ENCODE data around the gene LELP1. TPM values are rescaled to one million over a fixed set of nuclear protein-coding genes. Genes with fewer than 3 reads are reported as not detected.

The LELP1 gene
- total and polyA plus RNA-seq, 2 donors (not counting 3 experiments of a cell fraction or from before 2014, with no cell fraction given), result not detected

GRCh38 chr1:153190373-153190772 lies 12.9 kb upstream of the LELP1 start:
- FAIRE-seq, result no peak
- H2AFZ ChIP-seq (ENCODE audit: low read depth, low read length), result no peak overlapping the region
- H3K4me1 ChIP-seq (ENCODE audit: control insufficient read depth, extremely low read depth, insufficient read depth, low read length), result no peaks in the 10 kb centered on the region
- intact Hi-C loops (cut with micrococcal nuclease) (no loop called here), dilution Hi-C loops (cut with MboI; ENCODE audit: extremely low pct_ligation_motif_present, low sequenced_read_pairs) (no loop called here)
- no peak overlapping the region for H3K4me3 ChIP-seq (replicated peaks in 1 of 3; ENCODE audit: insufficient read depth in 1 of 3, low read depth in 1 of 3, low read length in 3 of 3)
- no peaks in the 10 kb centered on the region for H3K36me3 ChIP-seq (ENCODE audit: control insufficient read depth in 2 of 2, extremely low read depth in 1 of 2, insufficient read depth in 2 of 2, low read length in 2 of 2)
- no TSS peak for BruUV-seq (replicated peaks)
- H3K79me2 ChIP-seq (ENCODE audit: control insufficient read depth, insufficient read depth, low read length), result no peaks in the 10 kb centered on the region
- no peak overlapping the region for H3K27ac ChIP-seq (ENCODE audit: insufficient read depth, low read depth, low read length)
- no peaks in the 10 kb centered on the region for H4K20me1 ChIP-seq (replicated peaks; ENCODE audit: control insufficient read depth, extremely low read depth, insufficient read depth, low read length)
- no peak overlapping the region for H3K4me2 ChIP-seq (ENCODE audit: insufficient read depth, low read length)
- no peak for DNase-seq (ENCODE audit: low read depth, low spot score)
- H3K9ac ChIP-seq (replicated peaks; ENCODE audit: extremely low read depth, insufficient read depth, low read length), result no peak overlapping the region
- H3K9me1 ChIP-seq (replicated peaks; ENCODE audit: control insufficient read depth, extremely low read depth, insufficient read depth, low read length), result no peaks in the 10 kb centered on the region
- H3K27me3 ChIP-seq (ENCODE audit: control insufficient read depth in 2 of 2, insufficient read depth in 2 of 2, low read length in 2 of 2), result no peaks in the 10 kb centered on the region
- CTCF ChIA-PET, result interaction anchor here (1.0 kb wide), 1 partner anchor 321 kb away, joined by 4 read pairs; no protein-coding TSS in a partner anchor
- no peaks in the 10 kb centered on the region for H3K9me3 ChIP-seq (replicated peaks; ENCODE audit: control insufficient read depth, insufficient read depth, low read length)
- POLR2A ChIA-PET, result no interaction called here
- TF ChIP-seq JUN (IDR thresholded peaks at IDR 0.05; ENCODE audit: borderline replicate concordance, insufficient read depth, insufficient read length, low read depth) (no peak), POLR2A (IDR thresholded peaks at IDR 0.05; ENCODE audit: low read depth, low read length) (no peak), FOS (IDR thresholded peaks at IDR 0.05; ENCODE audit: borderline replicate concordance, insufficient read depth, low read length) (no peak), MYC (IDR thresholded peaks at IDR 0.05; ENCODE audit: low read depth, low read length) (no peak), POLR2AphosphoS5 (IDR thresholded peaks at IDR 0.05; ENCODE audit: insufficient read depth, low read depth, low read length) (no peak), MAX (IDR thresholded peaks at IDR 0.05; ENCODE audit: insufficient read depth, insufficient read length) (no peak), GATA2 (IDR thresholded peaks at IDR 0.05; ENCODE audit: insufficient read depth, insufficient read length, low read depth, low read length) (no peak), CTCF (IDR thresholded peaks at IDR 0.05; ENCODE audit: extremely low read depth in 1 of 2, insufficient read depth in 1 of 2, low read depth in 1 of 2, low read length in 2 of 2) (no peak), EZH2 (IDR thresholded peaks at IDR 0.05; ENCODE audit: borderline replicate concordance, low read depth, low read length, severe bottlenecking) (no peak)

Measured in endothelial cell of umbilical vein (primary cell).